ENCODE measurements around the gene ZNF446. TPM values are rescaled to one million over a fixed set of nuclear protein-coding genes. Genes with fewer than 3 reads are reported as not detected.
"Not testable (repeated sequence)": the region's sequence is repeated elsewhere in the genome, so short reads cannot be mapped to it uniquely, and the experiment has no call there.

ZNF446 gene
- total RNA-seq, 1 donor from 2014 or later: 3.9 TPM

GRCh38 chr19:58466760-58467589, 9.2 kb upstream of the ZNF446 start, which contains the start of gene ZNF324:
TSS of gene ZNF324 (plus strand) at chr19:58467080. CDS start at chr19:58469186, 2,106 bp downstream.
- intact Hi-C loops (cut with DNase I): no loop called here
- ATAC-seq (peak; percentile 98), DNase-seq (ENCODE audit: missing footprints) (peak; percentile 100)

DNA sequence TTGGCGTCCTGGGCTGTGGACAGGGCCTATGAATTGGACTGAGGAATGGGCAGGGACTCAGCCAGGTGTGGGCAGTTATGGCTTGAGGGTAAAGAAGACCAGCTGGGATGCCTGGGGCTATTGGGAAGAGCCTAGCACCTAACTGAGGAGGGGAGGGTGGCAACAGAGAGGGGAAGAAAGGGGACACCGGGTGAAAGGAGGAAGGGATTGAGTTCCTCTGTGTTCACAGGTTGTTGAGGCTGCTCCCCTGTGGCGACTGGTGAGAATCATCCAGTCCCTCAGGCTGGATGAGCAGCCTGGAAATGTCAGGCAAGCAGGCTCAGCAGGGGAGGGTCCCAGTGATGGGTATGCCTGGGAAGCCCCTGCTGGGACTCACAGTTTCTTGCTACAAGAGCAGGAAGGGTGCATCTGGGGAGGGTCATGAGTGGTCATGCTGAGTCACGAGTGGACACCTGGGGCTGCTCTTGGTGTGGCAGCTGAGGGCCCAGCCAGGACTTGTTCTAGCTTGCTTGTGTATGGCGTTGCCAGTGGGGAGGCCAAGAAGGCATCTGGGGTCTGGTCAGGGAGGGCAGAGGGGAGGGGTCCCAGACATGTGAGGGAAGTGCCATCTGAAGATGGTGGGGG, 7.8 kb upstream of the ZNF446 start:
- no peak for DNase-seq (ENCODE audit: missing footprints)
- ATAC-seq: no peak
- intact Hi-C loops (cut with DNase I): no loop called here

DNA sequence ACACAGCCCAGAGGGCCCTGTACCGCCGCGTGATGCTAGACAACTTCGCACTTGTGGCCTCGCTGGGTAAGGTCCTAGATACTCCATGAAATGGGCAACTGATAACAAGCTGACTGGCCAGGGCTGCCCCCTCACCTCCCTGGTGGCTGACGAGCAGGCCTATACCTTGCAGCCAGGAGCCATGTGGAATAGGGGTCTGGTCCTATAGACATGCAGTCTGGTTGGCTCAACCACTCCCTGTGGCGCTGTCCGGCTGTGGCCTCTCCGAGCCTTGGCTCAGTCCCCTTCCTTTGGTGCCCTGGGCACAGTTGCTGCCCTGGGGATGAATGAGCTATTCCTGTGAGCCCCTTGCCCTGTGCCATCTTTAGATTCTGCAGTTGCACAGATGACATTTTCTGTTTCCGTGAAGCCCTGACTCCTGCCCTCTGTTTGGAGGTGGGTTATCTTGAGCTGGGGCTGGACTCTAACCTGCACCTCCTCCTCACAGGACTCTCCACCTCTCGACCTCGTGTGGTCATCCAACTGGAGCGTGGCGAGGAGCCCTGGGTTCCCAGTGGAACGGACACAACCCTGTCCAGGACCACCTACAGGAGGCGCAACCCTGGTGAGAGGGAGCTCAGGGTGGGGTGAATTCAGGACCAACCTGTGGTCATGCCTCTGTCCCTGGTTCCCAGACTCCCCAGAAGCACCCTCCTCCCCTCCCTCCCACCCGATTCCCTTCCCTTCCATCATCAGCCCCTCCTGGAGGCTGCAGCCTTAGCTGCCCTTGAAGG, 6.7 kb upstream of the ZNF446 start:
- DNase-seq (ENCODE audit: missing footprints) (no peak), ATAC-seq (no peak)
- intact Hi-C loops (cut with DNase I): no loop called here

DNA sequence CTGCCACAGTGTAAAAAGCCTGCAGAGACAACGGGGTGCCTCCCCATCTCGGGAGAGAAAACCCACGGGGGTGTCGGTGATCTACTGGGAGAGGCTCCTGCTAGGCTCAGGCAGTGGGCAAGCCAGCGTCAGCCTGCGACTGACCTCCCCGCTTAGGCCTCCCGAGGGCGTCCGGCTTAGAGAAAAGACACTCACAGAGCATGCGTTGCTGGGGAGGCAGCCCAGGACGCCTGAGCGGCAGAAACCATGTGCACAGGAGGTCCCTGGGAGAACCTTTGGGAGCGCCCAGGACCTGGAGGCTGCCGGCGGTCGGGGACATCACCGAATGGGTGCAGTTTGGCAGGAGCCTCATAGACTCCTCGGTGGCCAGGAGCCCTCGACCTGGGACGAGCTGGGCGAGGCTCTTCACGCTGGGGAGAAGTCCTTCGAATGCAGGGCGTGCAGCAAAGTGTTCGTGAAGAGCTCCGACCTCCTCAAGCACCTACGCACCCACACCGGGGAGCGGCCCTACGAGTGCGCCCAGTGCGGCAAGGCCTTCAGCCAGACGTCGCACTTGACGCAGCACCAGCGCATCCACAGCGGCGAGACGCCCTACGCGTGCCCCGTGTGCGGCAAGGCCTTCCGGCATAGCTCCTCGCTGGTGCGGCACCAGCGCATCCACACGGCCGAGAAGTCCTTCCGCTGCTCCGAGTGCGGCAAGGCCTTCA, 5.2 kb upstream of the ZNF446 start:
- DNase-seq (ENCODE audit: missing footprints); intact Hi-C loops (cut with DNase I); ATAC-seq: not testable (repeated sequence)

DNA sequence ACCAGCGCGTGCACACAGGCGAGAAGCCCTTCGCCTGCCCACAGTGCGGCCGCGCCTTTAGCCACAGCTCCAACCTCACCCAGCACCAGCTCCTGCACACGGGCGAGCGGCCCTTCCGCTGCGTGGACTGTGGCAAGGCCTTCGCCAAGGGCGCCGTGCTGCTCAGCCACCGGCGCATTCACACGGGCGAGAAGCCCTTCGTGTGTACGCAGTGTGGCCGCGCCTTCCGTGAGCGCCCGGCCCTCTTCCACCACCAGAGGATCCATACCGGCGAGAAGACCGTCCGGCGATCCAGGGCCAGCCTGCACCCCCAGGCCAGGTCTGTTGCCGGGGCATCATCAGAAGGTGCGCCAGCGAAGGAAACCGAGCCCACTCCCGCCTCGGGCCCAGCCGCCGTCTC, 4.4 kb upstream of the ZNF446 start:
- no peak for DNase-seq (ENCODE audit: missing footprints)
- intact Hi-C loops (cut with DNase I): no loop called here
- no peak for ATAC-seq

DNA sequence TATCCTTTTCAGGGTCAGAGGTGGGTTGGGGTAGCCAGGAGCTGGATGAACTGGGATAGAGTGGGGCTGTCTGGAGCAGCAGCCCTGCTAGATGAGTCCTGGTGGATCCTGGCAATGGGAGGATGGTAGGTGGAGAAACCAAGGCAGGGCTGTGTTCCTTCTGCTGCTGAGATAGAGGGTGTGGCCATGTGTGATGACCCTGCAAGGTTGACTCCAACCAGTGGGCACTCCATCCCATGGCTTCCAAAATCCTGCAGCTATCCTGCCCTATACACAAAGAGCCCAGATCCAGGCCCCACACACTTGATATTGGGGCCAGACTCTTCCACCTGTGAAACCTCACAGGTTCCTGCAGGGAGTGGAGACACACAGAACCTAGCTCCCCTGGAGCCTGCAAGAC, 2.4 kb upstream of the ZNF446 start:
- intact Hi-C loops (cut with DNase I): no loop called here

GRCh38 chr19:58474291-58474996, 1.7 kb upstream of the ZNF446 start:
- intact Hi-C loops (cut with DNase I): no loop called here
- DNase-seq (ENCODE audit: missing footprints): no peak
- no peak for ATAC-seq

More for the DNA sequence above, 2.4 kb upstream of the ZNF446 start:
- DNase-seq (ENCODE audit: missing footprints) (no peak), ATAC-seq (no peak)

GRCh38 chr19:58474997-58475713, 997 bp upstream of the ZNF446 start:
- intact Hi-C loops (cut with DNase I): no loop called here
- ATAC-seq (no peak), DNase-seq (ENCODE audit: missing footprints) (no peak)

- DNase-seq (ENCODE audit: missing footprints): no peak
- ATAC-seq: no peak
These were observed 405 bp downstream of the ZNF446 start for GRCh38 chr19:58476498-58477015.

GRCh38 chr19:58477130-58477529, 978 bp downstream of the ZNF446 start:
- DNase-seq (ENCODE audit: missing footprints) (no peak), ATAC-seq (no peak)
- intact Hi-C loops (cut with DNase I): no loop called here

More at GRCh38 chr19:58476498-58477015, 405 bp downstream of the ZNF446 start:
- intact Hi-C loops (cut with DNase I): no loop called here

DNA sequence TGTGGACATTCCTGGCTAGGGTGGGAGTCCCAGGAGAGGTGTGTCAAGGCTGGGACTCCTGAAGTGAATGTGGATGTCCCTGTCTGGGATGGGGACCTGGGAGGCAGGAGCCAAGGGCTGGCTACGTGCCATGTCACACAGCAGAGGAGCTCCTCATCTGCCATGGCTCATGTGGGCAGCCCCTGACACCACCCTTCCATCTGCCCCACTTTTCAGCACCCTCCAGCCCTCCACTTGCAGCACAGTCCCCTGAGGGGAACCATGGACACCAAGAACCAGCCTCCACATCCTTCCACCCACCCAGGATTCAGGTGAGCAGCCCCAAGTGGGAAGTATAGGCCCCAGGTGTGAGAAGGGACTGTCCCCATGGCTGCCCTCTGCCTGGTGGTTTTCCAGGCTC, 1.7 kb downstream of the ZNF446 start:
- no peak for DNase-seq (ENCODE audit: missing footprints)
- intact Hi-C loops (cut with DNase I): no loop called here
- no peak for ATAC-seq

DNA sequence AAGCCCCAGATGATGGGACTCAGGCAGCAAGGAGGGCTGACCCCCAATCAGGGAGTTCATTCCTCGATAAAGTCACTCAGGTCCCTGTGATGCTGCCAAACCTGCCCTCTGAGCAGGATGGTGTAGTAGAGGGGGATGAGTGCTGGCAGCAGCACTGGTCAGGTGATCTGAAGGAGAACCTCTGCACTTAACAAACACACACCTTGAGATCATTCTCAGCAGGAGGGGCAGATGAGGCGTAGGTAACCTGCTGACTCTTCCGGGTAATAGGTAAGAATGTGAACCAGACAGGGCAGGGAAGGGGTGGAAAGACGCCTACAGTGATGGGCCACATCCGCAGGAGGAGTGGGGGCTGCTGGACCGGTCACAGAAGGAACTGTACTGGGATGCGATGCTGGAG, 3.2 kb downstream of the ZNF446 start:
- no peak for ATAC-seq
- no peak for DNase-seq (ENCODE audit: missing footprints)
- intact Hi-C loops (cut with DNase I): no loop called here

- DNase-seq (ENCODE audit: missing footprints) (no peak), ATAC-seq (no peak)
- intact Hi-C loops (cut with DNase I): no loop called here
These were observed 3.8 kb downstream of the ZNF446 start for GRCh38 chr19:58479736-58480480.

GRCh38 chr19:58480481-58480830, 4.3 kb downstream of the ZNF446 start:
- intact Hi-C loops (cut with DNase I): no loop called here
- ATAC-seq (no peak), DNase-seq (ENCODE audit: missing footprints) (no peak)

GRCh38 chr19:58480831-58481230, 4.7 kb downstream of the ZNF446 start:
- no peak for DNase-seq (ENCODE audit: missing footprints)
- ATAC-seq: no peak
- intact Hi-C loops (cut with DNase I): no loop called here

DNA sequence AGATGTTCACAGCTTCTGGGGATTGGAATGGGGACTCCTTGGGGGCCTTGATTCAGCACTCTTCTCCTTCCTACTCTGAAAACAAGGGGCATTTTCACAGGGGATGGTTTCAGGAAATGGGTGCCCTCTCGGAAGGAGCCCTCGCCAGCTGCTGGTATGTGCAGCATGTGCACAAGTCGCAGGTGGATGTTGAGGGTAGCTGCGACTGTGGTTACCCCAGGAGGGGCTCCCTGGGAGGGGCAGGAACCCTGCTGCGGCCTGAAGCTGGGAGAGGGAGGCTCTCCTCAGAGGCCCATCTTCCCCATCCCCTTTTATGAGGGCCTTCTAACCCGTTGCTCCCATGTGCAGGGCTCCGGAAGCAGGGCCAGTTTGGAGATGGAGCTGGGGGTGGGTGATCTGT, 6.2 kb downstream of the ZNF446 start:
- intact Hi-C loops (cut with DNase I): no loop called here
- no peak for DNase-seq (ENCODE audit: missing footprints)
- no peak for ATAC-seq

DNA sequence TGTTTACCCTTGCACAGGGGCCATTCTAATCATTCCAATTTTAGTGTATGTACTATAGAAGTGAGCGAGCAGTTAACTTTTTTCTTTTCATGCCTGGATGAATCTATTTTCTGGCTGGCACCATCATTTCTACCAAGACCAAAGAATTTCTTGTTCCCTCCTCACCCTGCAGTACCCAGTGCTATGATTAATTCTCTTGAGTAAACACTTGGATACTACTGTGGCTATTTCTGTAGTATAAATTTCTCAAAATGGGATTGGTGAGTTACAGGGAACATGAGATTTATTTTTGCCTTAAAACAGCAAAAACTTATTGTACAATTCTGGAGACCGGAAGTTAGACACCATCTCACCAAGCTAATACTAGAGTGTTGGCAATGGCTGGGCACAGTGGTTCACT, 7.6 kb downstream of the ZNF446 start:
- ATAC-seq: no peak
- DNase-seq (ENCODE audit: missing footprints): no peak
- intact Hi-C loops (cut with DNase I): no loop called here
